LNCAP (cell line): Measurements from ENCODE around the gene AKR7A2.

Experiments used
- CTCF ChIP-seq: fragments of 450-650 bp; IDR thresholded peaks from 2 replicates; pipeline ENCODE4 v1.5.1; 2017; ENCODE audit warnings: mild to moderate bottlenecking

AKR7A2 gene

GRCh38 chr1:19342894-19343616 is 31.1 kb upstream of the AKR7A2 start:
- no peak for TF ChIP-seq CTCF

- TF ChIP-seq CTCF = no peak
Observed at GRCh38 chr1:19342062-19342750, 30.3 kb upstream of the AKR7A2 start.

GRCh38 chr1:19341201-19342061 is 29.5 kb upstream of the AKR7A2 start:
- TF ChIP-seq CTCF = peak; percentile 66

GRCh38 chr1:19340387-19340937 is 28.5 kb upstream of the AKR7A2 start:
- no peak for TF ChIP-seq CTCF

- no peak for TF ChIP-seq CTCF
Observed at GRCh38 chr1:19339214-19339861, 27.4 kb upstream of the AKR7A2 start.

GRCh38 chr1:19338323-19338762 is 26.4 kb upstream of the AKR7A2 start:
- TF ChIP-seq CTCF = no peak

- no peak for TF ChIP-seq CTCF
Observed at GRCh38 chr1:19337289-19337688, 25.3 kb upstream of the AKR7A2 start.
